ENCODE data around the gene PPP2R2D. TPM values are rescaled to one million over a fixed set of nuclear protein-coding genes. Genes with fewer than 3 reads are reported as not detected.

PPP2R2D gene
- total RNA-seq, 1 experiment from 2014 or later = 35.1 TPM

DNA sequence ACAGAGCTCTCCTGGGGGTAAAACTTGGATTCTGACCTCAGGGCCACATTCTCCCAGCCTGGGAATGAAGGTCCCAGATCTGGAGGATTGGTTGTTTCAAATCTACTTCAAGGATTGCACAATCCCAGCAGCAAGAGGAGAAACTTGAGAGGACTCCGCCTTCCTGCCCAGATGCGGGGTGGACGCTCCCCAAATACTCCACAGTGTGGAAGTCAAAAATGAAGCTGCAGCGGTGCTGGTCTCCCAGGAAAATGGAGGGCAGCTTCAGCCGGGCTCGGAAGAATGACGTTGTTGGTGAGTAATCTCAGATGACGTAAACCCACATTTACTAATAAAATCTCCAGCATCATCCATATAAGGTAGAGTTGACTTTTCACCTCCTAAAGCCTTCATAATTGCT lies 31.5 kb upstream of the PPP2R2D start:
- no peaks in the 10 kb centered on the region for H3K4me1 ChIP-seq (ENCODE audit: insufficient read depth, low read length)
- Mint-ChIP-seq H3K36me3 (ENCODE audit: insufficient read depth in 1 of 3, low read depth in 3 of 3) (peaks cover 0 to 3% (median 0%) of the 10 kb centered on the region in 3 experiments; a peak in 2 of 7 replicates), H3K27me3 (ENCODE audit: low read depth) (no peaks in the 10 kb centered on the region; the same call in 1 of the 2 replicates), H3K27ac (no peak overlapping the region), H3K4me3 (no peak overlapping the region), H3K9me3 (peaks cover 7 to 8% of the 10 kb centered on the region in 2 experiments; a peak in 4 of 5 replicates), H3K4me1 (no peaks in the 10 kb centered on the region)
- no peak overlapping the region for H3K18ac ChIP-seq (ENCODE audit: insufficient read length, low read depth, low read length)
- H2BK120ac ChIP-seq (ENCODE audit: low read depth, low read length, poor library complexity, severe bottlenecking) = no peak overlapping the region
- DNase-seq = no peak
- no peaks in the 10 kb centered on the region for H3K27me3 ChIP-seq (ENCODE audit: insufficient read depth, low read length)
- H4K20me1 ChIP-seq (ENCODE audit: control insufficient read depth, insufficient read depth, insufficient read length) = no peaks in the 10 kb centered on the region
- TF ChIP-seq, protein P1, sequence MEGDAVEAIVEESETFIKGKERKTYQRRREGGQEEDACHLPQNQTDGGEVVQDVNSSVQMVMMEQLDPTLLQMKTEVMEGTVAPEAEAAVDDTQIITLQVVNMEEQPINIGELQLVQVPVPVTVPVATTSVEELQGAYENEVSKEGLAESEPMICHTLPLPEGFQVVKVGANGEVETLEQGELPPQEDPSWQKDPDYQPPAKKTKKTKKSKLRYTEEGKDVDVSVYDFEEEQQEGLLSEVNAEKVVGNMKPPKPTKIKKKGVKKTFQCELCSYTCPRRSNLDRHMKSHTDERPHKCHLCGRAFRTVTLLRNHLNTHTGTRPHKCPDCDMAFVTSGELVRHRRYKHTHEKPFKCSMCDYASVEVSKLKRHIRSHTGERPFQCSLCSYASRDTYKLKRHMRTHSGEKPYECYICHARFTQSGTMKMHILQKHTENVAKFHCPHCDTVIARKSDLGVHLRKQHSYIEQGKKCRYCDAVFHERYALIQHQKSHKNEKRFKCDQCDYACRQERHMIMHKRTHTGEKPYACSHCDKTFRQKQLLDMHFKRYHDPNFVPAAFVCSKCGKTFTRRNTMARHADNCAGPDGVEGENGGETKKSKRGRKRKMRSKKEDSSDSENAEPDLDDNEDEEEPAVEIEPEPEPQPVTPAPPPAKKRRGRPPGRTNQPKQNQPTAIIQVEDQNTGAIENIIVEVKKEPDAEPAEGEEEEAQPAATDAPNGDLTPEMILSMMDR (conservative IDR thresholded peaks at IDR 0.05) = no peak
- WGBS (ENCODE audit: extremely low coverage, insufficient read length, low lambda C conversion rate) = no CpG with 5 or more reads among the region's 8 CpGs
- H4K5ac ChIP-seq (ENCODE audit: insufficient read length, low read depth, low read length) = no peak overlapping the region
- no peak overlapping the region for H3K56ac ChIP-seq (ENCODE audit: insufficient read length, low read depth, low read length)
- H2BK15ac ChIP-seq (ENCODE audit: low read depth, low read length) = no peak overlapping the region
- H2BK20ac ChIP-seq (ENCODE audit: low read depth, low read length, poor library complexity, severe bottlenecking) = no peak overlapping the region
- no peaks in the 10 kb centered on the region for H3K9me3 ChIP-seq (ENCODE audit: control insufficient read depth, low read depth, low read length)
- H2BK12ac ChIP-seq (ENCODE audit: insufficient read length, low read depth, low read length) = no peak overlapping the region
- no peak overlapping the region for H2AK5ac ChIP-seq (ENCODE audit: insufficient read length, low read length)
- no peak overlapping the region for H3T11ph ChIP-seq (ENCODE audit: low read length)
- H3K27ac ChIP-seq (ENCODE audit: insufficient read length, low read depth, low read length) = no peak overlapping the region
- no peaks in the 10 kb centered on the region for H3K79me1 ChIP-seq (ENCODE audit: insufficient read depth, low read depth, low read length, poor library complexity, severe bottlenecking)
- H2BK5ac ChIP-seq (ENCODE audit: insufficient read length, low read length) = no peak overlapping the region
- no peak overlapping the region for H3K23ac ChIP-seq (ENCODE audit: insufficient read length, low read depth, low read length)
- no peak overlapping the region for H3K14ac ChIP-seq (ENCODE audit: insufficient read depth, low read length)
- H2AFZ ChIP-seq (ENCODE audit: low read length) = no peak overlapping the region
- no peaks in the 10 kb centered on the region for H3K79me2 ChIP-seq (ENCODE audit: insufficient read depth, low read length)
- no peaks in the 10 kb centered on the region for H3K23me2 ChIP-seq (ENCODE audit: insufficient read length, low read depth, low read length, poor library complexity, severe bottlenecking)
- no peak overlapping the region for H3K9ac ChIP-seq (ENCODE audit: extremely low read depth, insufficient read length, low read length)
- no peak overlapping the region for H4K91ac ChIP-seq (ENCODE audit: insufficient read length, low read depth, low read length)
- no peak overlapping the region for H3K4ac ChIP-seq (ENCODE audit: low read depth, low read length)
- no peak overlapping the region for H3K4me2 ChIP-seq (ENCODE audit: insufficient read depth, insufficient read length, low read length)
- no peak overlapping the region for H4K8ac ChIP-seq (replicated peaks; ENCODE audit: insufficient read length, low read depth, low read length)
